PFSK-1 (cell line): ENCODE data around the gene AOPEP.

Source experiments
- REST ChIP-seq, 2 experiments: IDR thresholded peaks; 2 replicates each; pipeline versions ENCODE4 v1.6.1 to v1.8.0; 2011 to 2012; ENCODE audit warnings: low read depth in 2 of 2, low read length in 2 of 2, control low read depth in 1 of 2, inconsistent platforms in 1 of 2, mild to moderate bottlenecking in 1 of 2, moderate library complexity in 1 of 2; ENCODE audit not compliant: insufficient read depth in 1 of 2
- TAF1 ChIP-seq: IDR thresholded peaks from 2 replicates; pipeline ENCODE4 v1.6.1; 2012; ENCODE audit warnings: low read length, control low read depth, borderline replicate concordance; ENCODE audit not compliant: insufficient read depth

- TF ChIP-seq TAF1 (no peak), REST (IDR thresholded peaks at IDR 0.05; ENCODE audit: insufficient read depth in 1 of 2, low read depth in 2 of 2, low read length in 2 of 2) (no peak)
These were observed 15.4 kb downstream of the AOPEP start for GRCh38 chr9:94741866-94742265.
